Measurements from ENCODE around the gene FIZ1.
A peak's percentile ranks its signal among the peaks of the same experiment; 100 is the strongest.

The FIZ1 gene

GRCh38 chr19:55611300-55611982, 12.1 kb upstream of the FIZ1 start:
- no peak for DNase-seq

DNA sequence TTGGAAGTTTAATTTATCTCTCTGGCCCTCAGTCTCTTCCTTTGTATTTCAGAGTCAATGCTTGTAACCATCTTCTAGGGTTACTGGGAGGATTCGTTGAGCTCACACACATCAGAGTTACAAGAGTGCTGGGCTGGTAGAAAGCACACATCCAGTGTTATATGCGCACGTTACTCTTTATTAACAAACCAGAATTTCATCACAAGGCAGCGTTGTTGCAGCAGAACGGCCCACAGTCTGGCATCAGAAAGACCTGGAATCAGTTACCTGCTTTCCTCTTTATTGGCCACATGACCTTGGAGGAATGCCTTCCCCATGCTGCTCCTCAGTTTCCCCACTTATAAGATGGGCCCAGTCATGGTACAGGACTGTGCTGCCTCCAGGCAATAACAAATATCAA, 10.0 kb upstream of the FIZ1 start:
- DNase-seq = no peak

DNA sequence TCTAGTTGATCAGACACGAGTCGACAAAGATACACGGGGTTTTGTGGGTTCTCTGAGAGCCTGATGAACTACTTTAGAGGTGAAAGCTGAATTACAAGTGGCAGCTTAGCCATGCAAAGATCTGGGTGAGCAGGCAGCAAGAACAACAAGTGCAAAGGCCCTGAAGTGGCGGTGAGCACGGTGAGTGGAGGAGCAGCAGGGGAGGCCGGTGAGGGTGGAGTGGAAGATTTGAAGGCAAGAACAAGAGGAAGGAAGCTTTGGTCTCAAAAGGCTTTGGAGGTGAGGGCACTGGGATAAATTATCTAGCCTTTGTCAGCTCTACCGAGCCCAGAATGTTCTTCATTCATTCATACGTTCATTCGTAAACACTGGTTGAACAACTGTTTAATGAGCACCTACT, 7.5 kb upstream of the FIZ1 start:
- no peak for DNase-seq

DNA sequence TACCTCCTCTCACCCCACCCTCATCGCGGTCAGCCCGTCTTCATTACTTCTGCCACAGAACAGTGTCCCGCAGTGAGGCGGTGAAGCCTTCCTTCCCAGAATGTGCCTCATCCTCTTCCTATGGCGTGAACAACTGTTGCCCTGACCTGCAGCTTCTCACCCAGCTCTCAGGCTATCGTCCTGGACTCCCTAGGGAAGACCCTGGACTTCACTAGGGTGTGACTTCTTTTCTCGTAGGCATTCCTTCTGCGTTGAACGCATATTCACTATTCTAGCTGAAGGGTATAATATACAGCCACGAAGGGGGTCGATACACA, 7.1 kb upstream of the FIZ1 start:
- DNase-seq = no peak

DNA sequence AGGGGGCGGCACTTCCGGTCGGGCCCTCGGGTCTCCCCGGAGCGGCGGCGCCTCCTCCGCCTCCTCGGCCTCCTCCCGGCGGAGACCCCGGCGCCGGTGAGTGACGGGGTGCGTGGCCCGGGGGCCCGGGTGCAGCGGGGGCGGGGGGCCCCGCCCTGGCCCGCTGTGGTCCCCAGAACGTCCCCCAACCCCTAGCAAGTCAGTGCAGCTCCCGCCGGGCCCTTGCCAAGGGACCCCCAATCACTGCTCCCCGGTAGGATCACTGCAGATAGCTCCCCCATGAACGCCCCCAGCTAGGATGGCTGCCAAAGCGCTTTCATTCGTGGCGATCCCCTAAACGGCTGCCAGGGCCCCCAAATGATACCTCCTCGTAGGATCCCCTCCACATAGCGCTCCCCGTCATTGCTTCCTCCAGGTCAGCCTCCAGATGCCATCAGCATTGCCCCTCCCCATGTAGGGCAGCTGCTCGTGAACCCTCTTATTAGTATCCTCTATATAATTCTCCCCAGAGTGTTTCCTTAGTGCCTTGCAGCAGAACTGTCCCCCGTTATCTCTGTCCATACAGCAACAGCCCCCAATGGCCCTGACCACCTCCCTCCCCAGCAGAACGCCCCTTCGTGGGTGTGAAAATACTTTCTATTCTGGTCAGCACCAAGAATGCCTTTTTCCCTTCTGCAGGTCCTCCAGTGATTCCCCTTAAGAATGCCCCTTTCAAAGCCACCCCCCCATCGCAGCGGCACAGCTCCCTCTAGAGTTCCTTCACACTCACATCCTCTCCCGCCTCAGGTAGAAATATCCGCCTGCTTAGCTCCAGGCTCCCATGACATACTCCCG, 6.5 kb upstream of the FIZ1 start, which contains the start of gene ZNF865:
ZNF865 (plus strand) TSS at position 11 of the 834 bp plus-strand sequence. CDS start 7,972 bp downstream, outside the sequence.
- peak; percentile 63 for DNase-seq

DNA sequence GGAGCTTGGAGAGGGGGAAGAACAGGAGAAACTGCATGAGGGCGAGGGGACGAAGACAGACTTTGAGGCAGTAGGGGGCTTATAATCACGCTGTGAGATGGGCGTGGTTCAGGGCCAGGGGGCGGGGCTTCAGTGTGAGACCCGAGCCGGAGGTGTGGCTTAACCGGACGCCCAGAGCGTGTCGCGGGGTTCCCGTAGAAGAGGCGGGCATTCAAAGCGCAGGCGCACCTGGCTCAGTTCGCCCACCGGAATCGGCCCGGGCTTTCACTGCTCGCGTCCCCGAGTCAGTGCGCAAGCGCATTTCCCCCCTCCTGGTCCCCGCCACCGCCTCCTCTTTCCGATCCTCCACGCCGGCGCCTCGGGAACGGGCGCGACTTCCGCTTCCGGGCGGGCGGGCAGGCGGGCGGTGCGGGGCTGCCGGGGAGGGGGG, 5.9 kb upstream of the FIZ1 start:
- peak; percentile 97 for DNase-seq

- DNase-seq = no peak
Measured at GRCh38 chr19:55603581-55604292, 4.4 kb upstream of the FIZ1 start.

GRCh38 chr19:55603115-55603514, 3.8 kb upstream of the FIZ1 start:
- no peak for DNase-seq

DNA sequence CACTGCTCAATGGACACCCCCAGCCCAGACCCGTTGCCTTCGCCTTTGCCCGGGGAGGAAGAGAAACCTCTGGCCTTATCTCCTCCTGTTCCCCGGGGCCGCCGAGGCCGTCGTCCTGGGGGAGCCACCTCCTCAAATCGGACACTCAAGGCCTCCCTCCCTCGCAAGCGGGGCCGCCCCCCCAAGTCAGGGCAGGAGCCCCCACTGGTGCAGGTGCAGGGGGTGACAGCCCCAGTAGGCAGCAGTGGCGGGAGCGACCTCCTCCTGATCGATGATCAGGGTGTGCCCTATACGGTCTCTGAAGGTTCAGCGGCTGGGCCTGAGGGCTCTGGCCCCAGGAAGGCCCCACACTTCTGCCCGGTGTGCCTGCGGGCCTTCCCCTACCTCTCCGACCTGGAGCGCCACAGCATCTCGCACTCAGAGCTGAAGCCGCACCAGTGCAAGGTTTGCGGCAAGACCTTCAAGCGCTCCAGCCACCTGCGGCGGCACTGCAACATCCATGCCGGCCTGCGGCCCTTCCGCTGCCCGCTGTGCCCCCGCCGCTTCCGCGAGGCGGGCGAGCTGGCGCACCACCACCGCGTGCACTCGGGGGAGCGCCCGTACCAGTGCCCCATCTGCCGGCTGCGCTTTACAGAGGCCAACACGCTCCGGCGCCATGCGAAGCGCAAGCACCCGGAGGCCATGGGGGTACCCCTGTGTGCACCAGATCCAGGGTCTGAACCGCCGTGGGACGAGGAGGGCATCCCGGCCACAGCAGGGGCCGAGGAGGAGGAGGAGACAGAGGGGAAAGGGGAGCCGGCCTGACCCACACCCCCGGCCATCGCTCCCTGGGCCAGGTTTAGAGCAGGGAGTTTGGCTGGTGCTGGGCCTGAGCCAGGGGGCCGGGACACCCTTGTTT, 3.0 kb upstream of the FIZ1 start:
- no peak for DNase-seq

GRCh38 chr19:55601084-55601483, 1.8 kb upstream of the FIZ1 start:
- DNase-seq = no peak

DNA sequence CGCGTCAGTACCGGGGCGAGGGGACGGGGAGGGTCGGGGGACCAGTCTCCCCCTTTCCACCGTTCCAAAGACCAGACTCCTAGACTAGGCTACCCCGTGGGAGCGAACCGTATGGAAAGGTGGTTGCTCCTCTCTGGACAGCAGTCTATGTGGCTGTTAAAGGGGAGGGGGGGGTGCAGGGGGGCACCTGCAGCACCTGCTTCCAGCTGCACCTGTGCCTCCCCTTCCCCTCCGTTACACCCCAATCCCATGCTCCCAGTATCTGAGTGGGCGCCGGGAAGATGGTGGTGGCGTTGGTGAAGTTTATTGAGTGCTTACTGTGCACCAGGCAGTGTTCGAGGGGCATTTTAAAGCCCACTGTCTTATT, 1.3 kb upstream of the FIZ1 start:
- DNase-seq = no peak

DNA sequence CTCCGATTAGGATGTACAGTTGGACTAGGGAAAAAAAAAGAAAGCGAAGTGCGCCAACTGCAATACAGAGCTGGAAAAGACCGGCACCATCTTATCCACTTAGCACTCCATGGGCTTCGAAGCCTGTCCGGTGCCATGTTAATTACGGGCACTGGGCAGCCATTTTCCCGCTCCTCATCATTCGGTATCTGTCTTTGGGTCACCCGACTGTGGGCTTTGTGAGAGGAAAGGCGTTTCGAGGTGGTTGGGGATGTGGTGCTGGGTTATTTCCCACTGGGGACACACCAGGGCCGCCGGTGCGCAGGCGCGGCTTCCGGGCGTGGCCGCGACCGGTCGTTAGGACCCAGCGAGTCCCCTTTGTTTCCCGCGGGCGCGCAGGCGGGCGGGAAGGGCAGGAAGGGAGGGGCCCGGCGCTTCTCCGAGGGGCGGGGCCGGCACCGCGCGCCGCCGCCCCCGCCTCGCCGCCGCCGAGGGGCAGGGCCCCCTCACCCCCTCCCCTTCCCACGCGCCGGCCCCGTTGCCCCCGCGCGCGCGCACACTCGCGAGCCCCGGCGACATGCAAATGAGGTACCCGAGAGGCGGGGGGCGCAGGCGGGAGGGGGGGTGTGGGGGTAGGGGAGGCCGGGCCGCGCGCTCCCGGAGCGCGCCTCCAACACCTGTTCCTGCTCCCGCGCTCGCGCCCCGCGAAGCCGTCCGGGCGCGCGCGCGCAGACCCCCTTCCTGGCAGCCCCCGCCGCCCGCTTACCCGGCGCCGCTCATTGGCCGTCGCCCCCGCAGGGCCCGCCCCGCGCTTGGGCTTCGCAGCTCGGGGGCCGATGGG, 735 bp upstream of the FIZ1 start, which contains the start of gene ZNF524:
ZNF524 (plus strand) TSS at position 447 of the 820 bp plus-strand sequence. CDS start 1,825 bp downstream, outside the sequence.
- DNase-seq = peak; percentile 91

- DNase-seq = peak; percentile 93
Measured at GRCh38 chr19:55598719-55599467, 424 bp downstream of the FIZ1 start.

DNA sequence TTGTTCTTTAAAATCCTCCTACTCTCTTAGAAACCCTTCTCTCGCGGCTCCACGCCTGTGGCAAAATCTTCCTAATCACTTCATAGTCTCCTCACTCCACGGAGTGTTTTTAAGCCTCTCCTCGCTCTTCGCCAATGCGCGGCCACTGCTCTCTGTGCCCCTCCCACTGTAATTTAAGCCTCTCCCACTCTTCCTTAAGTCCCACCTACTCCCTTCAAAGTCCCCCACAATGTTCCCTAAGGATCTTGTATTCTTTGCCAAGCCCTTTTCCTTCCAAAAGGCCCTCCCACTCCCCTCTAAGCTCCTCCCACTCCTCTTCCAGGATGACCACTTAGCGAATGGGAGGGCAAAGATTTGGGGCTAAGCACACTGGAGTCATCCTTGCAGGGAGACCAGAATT, 1.3 kb downstream of the FIZ1 start:
- no peak for DNase-seq

- no peak for DNase-seq
Measured at GRCh38 chr19:55597501-55597921, 1.8 kb downstream of the FIZ1 start.

DNA sequence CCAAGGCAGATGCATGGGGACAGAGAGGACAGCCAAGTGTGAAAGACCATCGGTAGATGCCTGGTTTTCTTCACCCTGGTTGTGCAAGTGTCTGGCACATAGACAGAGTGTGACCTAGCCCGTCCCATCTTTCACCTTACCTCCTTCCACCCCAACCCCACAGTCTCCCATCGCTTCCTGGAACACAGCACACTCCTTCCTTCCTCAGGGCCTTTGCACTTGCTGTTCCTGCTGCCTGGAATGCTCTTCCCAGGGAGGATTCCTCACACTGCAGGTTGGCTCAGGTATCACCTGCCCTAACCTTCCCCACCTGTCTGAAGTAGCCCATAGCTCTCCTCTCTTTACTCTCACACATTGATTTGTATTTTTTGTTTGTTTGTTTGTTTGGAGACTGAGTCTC, 3.0 kb downstream of the FIZ1 start:
- no peak for DNase-seq

DNA sequence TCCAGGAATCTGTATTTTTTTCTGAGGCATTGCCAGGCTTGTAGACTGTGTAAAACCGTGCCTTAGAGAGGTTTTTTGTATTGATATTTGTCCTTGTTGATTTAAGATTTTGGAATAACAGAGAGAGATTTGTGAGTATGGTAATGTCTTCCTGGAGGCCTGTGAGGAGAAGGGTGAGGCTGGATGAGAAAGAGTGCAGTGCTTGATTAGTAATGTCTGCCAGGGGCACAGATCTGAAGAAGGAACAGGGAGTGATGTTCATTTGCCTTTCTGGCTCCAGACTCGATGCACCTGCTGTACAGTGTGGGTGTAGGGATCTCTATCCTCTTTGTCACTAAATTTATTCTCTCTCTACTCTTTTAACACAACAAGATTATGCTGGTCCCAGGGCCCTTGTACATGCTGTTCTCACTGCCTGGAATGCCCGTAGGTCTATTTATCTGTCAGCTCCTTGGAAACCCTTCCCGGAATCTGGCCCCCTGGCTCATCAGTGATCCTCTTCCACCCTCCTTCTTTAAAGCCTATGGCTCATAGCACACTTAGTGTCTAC, 4.2 kb downstream of the FIZ1 start:
- DNase-seq = no peak

DNA sequence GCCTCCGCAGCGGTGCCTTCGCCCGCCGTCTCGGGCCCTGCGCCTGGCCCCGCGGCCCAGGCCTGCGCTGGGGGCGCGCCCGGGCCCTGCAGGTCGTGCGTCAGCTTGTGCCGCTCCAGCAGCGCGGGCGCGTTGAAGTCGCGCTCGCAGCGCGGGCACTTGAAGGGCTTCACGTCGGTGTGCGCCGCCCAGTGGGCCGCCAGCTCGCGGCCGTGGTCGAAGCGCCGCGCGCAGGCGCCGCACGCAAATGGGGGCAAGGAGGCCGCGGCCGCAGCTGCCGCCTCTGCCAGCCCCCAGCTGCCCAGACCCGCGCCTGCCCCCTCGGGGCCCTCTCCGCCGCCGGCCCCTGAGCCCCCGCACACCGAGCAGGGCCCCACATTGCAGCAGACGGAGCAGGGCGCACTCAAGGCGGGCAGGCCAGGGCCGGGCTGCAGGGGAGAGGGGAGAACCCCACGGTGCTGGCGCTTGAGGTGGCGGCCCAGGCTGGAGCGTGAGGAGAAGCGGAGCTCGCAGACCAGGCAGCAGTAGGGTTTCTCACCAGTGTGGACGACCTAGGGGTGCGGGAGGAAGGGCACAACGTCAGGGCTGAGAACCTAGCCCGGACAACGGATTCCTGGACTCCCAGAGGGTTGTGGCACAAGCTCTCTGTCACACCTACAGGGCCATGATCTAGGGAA, 6.1 kb downstream of the FIZ1 start:
- DNase-seq = no peak

DNA sequence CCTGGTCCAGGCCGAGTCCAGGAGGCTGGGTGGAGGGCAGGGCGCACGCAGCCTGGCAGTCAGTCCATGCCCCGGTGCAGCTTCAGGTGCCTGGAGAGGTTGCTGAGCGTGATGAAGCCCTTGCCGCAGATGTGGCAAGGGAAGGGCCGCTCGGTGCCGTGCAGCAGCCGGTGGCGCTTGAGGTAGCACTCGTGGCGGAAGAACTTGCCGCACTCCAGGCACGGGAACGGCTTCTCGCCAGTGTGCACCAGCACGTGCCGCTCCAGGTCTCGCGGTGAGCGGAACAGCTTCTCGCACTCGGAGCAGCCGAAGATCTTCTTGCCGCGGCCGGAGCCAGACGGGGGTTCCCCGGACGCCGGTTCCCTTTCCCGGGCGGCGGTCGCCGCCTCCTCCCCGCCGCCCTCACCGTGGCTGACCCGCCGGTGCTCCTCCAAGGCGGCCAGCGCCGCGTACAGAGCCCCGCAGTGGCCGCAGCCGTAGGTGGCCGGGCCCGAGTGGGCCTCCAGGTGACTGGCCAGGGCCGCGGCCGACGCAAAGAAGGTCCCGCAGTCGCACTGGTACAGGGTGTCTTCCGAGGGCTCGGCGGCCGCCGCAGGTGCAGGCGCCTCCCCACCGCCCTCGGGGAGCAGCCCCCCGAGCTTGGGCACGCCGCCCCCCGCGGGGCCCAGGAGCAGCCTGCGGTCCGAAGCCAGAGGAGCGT, 6.8 kb downstream of the FIZ1 start:
- no peak for DNase-seq

Data from GDM1 (cell line).